CD4-positive, alpha-beta T cell treated with Interferon gamma for 1 hour (primary cell): ENCODE data around the gene CLEC18A.
"Not testable (repeated sequence)": the region's sequence is repeated elsewhere in the genome, so short reads cannot be mapped to it uniquely, and the experiment has no call there.

Source experiments
- DNase-seq: peaks from one replicate; pipeline ENCODE4 v3.0.0-alpha.2; 2020

Gene CLEC18A

DNA sequence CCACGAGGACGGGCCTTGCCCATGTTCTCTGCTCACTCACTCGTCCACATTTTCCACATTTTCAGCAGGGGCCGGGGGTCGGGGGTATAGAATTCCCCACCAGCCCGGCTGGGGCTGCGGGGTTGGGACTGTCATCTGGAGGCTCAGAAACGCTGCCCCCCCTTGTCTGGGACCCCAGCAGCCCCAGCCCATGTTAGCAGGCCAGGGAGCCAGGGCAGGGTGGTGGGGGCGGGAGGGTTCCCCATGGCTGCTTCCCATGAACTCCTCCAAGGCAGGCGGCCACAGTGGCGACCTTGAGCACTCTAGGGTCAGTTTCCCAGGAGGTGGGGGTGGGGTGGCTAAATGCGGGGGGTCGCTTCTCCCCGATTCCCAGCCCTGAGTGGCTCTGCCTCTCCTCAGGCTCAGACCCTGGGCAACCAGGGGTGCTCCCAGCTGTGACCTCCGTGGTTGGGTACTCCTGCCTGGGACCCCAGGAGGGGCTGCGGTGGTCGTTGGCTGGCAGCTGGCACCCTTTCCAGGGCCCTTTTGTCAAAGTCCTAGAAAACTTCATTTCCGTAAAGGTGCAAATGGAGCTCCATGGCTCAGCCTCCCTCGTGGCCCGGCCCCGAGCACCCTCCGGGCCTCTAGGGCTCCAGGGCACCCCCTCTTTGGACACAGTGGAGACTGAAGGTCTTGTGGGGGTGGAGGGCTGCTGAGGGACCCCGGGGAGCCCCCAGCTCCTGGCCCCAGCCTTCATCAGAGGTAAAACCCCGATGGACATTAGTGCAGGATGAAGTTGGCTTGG, 1.6 kb downstream of the CLEC18A start:
- not testable (repeated sequence) for DNase-seq

DNA sequence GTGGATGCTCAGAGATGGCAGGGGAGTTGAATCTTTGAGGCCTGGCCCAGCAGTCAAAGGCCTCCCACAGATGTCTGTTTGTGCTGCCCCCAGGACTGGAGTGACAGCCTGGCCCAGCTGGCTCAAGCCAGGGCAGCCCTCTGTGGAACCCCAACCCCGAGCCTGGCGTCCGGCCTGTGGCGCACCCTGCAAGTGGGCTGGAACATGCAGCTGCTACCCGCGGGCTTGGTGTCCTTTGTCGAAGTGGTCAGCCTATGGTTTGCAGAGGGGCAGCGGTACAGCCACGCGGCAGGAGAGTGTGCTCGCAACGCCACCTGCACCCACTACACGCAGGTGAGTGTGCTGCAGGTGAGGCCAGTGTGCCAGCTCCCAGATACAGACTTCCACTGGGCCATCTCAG, 3.1 kb downstream of the CLEC18A start:
- not testable (repeated sequence) for DNase-seq

DNA sequence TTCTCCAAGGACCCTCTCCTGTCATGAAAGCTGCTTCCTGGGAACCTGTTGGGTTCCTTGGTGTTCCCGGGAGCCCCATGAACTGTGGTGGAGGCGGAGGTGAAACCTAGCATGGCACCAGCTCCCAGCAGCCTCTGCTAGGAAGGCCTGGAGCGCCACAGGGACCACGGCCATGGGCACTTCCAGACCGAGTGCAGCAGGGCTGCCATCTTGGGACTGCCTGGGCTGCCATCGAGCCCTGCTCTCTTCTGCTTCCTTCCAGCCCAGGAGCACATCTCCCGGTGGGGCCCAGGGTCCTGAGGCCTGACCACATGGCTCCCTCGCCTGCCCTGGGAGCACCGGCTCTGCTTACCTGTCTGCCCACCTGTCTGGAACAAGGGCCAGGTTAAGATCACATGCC, 12.2 kb downstream of the CLEC18A start:
- not testable (repeated sequence) for DNase-seq

- not testable (repeated sequence) for DNase-seq
Measured at GRCh38 chr16:69964960-69965660, 14.0 kb downstream of the CLEC18A start.

DNA sequence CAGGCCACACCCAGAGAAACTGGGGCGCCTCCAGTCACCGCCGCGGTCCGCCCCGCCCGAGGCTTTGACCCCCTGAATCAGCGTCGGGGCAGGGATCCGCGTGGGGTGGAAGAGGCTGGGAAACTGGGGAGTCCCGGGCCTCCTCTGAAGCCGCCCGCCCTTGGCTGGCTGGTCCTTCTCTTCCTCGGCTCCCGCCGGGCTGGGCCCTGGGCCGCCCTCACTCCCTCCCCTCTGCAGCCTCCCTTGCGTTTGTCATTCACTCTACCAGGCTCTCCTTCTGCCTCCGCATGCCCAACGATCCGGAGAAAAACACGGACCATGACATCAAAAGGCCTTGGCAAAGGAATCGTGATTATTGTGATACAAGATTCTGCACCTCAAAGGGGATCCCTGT, 14.5 kb downstream of the CLEC18A start:
- not testable (repeated sequence) for DNase-seq

- DNase-seq: not testable (repeated sequence)
Measured at GRCh38 chr16:69967688-69968087, 16.6 kb downstream of the CLEC18A start.

- not testable (repeated sequence) for DNase-seq
Measured at GRCh38 chr16:69968125-69968524, 17.0 kb downstream of the CLEC18A start.

- DNase-seq: not testable (repeated sequence)
Measured at GRCh38 chr16:69969657-69970056, 18.5 kb downstream of the CLEC18A start.

- not testable (repeated sequence) for DNase-seq
Measured at GRCh38 chr16:69972120-69972519, 21.0 kb downstream of the CLEC18A start.

- DNase-seq: not testable (repeated sequence)
Measured at GRCh38 chr16:69972935-69973334, 21.8 kb downstream of the CLEC18A start.

DNA sequence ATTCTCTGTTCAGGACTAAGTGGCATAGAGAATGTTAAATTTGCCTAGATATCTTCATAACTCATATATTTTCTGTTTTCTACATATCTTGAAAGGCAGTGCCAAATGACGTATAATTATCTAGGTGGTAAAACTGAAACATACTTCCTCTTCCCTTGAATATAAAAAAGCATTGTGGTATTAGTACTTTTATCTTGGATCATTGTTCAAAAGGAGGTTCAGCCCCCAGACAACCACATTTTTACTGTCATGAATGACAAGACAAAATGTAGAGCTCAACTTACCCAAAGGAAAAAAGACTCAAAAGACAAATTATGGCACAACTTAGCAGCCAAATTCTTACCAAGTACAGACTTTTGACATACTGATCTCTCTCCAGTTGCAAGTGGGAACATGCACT, 34.1 kb downstream of the CLEC18A start:
- DNase-seq: not testable (repeated sequence)

- DNase-seq: not testable (repeated sequence)
Measured at GRCh38 chr16:69997956-69998355, 46.8 kb downstream of the CLEC18A start.

GRCh38 chr16:69999801-70000200, 48.7 kb downstream of the CLEC18A start:
- not testable (repeated sequence) for DNase-seq

DNA sequence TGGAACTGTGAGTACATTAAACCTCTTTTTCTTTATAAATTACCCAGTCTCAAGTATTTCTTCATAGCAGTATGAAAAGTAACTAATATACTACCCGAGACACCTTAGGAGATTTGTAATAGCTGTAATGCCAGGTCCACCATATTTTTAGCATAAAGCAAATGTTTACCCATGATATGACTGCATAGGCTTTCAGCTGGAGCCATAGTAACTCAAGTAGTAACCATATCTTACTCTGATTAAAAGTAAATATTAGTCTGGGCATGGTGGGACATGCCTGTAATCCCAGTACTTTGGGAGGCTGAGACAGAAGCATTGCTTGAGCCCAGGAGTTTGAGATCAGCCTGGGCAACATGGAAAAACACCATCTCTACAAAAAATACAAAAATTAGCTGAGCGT, 52.4 kb downstream of the CLEC18A start:
- not testable (repeated sequence) for DNase-seq

DNA sequence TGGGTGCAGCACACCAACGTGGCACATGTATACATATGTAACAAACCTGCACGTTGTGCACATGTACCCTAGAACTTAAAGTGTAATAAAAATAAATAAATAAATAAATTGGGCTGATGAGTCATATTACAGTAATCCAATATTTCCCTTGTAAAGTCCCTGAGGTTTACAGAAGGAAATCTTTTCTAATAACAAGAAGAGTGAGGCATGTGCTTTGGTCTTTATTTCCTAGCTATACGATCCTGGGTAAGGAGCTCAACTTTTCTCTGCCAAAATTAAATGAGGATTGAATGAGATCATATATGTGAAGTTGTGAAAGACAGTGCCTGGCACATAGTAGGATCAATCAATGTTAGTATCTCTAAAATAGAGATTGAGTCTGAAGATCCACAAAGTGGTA, 57.5 kb downstream of the CLEC18A start:
- not testable (repeated sequence) for DNase-seq

GRCh38 chr16:70010615-70011014, 59.5 kb downstream of the CLEC18A start:
- not testable (repeated sequence) for DNase-seq

DNA sequence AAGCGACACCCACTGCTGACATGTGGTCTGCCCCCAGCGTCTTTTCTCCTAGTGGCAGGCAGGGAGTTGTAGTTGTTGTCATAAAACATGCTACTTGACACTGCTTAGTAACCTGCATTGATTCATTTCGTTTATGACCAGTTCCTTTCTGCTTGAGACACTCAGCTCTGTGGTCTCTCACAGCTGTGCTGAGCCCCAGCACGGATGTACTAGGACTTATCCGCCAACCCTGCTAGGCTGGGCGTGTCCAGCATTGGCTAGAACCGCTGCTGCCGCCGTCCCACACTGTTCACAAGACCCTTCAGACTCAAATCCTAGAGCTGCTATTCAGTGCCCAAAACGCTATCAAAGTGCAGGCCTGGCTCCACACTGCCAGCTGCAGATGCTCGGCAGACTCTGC, 60.0 kb downstream of the CLEC18A start:
- not testable (repeated sequence) for DNase-seq

- not testable (repeated sequence) for DNase-seq
Measured at GRCh38 chr16:70012354-70012753, 61.2 kb downstream of the CLEC18A start.

DNA sequence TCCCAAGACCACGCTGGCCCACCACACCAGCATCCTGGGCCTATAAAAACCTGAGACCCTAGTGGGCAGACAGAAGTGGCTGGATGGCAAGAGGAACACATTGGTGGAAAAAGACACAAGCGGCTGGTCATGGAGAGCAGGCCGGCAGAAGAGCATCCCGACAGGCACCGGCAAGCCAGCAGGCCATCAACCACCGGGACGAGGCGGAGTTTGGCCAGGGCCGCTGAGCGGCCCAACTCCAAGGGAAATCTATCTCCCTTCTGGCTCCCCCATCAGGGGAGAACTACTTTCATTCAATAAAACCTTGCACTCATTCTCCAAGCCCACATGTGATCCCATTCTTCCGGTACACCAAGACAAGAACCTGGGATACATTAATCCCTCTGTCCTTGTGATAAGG, 61.8 kb downstream of the CLEC18A start:
- not testable (repeated sequence) for DNase-seq
